K562 (cell line): Measurements from ENCODE around the gene RET.

ENCODE experiments used
- E4F1 ChIP-seq: fragments of 250-450 bp; sonication (Bioruptor Pico); IDR thresholded peaks from 2 replicates; pipeline ENCODE4 v1.5.0; 2021; ENCODE audit warnings: mild to moderate bottlenecking, borderline replicate concordance
- ESRRB ChIP-seq: fragments of 250-450 bp; sonication (Bioruptor Pico); IDR thresholded peaks from 2 replicates; pipeline ENCODE4 v1.5.0; 2020; ENCODE audit warnings: mild to moderate bottlenecking, moderate library complexity, borderline replicate concordance
- MTA3 ChIP-seq: fragments of 450-650 bp; formaldehyde crosslinking; IDR thresholded peaks from 2 replicates; pipeline ENCODE4 v1.6.1; 2017; ENCODE audit warnings: mild to moderate bottlenecking, borderline replicate concordance
- POLR3A ChIP-seq: IDR thresholded peaks from 2 replicates; pipeline ENCODE4 v1.6.1; 2011; ENCODE audit warnings: borderline replicate concordance, mild to moderate bottlenecking, moderate library complexity; ENCODE audit not compliant: insufficient read length, insufficient read depth; ENCODE audit errors: extremely low read depth
- ZNF583 ChIP-seq: fragments of 250-450 bp; sonication (Bioruptor Pico); IDR thresholded peaks from 2 replicates; pipeline ENCODE4 v1.4.0; 2020

DNA sequence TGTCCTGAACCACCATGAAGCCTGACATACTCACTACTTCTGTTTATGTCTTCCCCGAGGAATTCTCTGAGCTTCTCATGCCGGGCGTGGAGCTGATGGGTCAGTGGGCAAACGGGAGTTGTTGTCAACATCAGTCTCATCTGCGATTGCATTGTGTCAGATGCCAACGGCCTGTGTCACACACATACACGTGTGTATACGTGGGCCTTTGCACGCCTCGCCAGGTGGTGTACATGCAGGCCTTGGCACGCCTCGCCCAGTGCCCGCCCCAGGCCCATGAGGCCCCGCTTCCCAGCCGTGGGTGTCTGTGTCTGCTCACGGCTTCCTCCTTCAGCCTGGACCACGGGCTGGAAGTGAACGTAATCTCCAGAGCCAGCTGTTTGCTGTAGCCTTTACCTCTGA lies 53.9 kb downstream of the RET start:
- no peak for TF ChIP-seq MTA3
- TF ChIP-seq ESRRB (CRISPR knock-in tag): no peak
- TF ChIP-seq POLR3A: no peak
- no peak for TF ChIP-seq ZNF583 (CRISPR knock-in tag)
- TF ChIP-seq E4F1 (CRISPR knock-in tag): no peak
